DOHH2 (cell line): Measurements from ENCODE around the gene H1-8.

Source experiments
- H3F3A ChIP-seq: fragments of 200-600 bp; sonication (generic), shearing (Covaris generic); 2 replicates; pipeline ENCODE4 v1.6.0; 2016; ENCODE audit warnings: antibody characterized with exemption, mild to moderate bottlenecking; ENCODE audit not compliant: control insufficient read depth, insufficient read depth
- H3K27ac ChIP-seq: fragments of 200-600 bp; sonication (generic); 2 replicates; pipeline ENCODE4 v1.5.1; 2014; ENCODE audit warnings: low read depth, mild to moderate bottlenecking, low read length, moderate library complexity
- H3K27me3 ChIP-seq: fragments of 200-600 bp; sonication (generic); 2 replicates; pipeline ENCODE4 v1.6.1; 2014; ENCODE audit warnings: mild to moderate bottlenecking, low read length, mixed read lengths; ENCODE audit not compliant: control insufficient read depth
- H3K36me3 ChIP-seq: fragments of 200-600 bp; sonication (generic); 2 replicates; pipeline ENCODE4 v1.6.1; 2014; ENCODE audit warnings: mild to moderate bottlenecking, low read length, moderate library complexity, mixed read lengths; ENCODE audit not compliant: control insufficient read depth
- H3K4me1 ChIP-seq: fragments of 200-600 bp; sonication (generic); 2 replicates; pipeline ENCODE4 v1.6.1; 2014; ENCODE audit warnings: mild to moderate bottlenecking, low read length, mixed read lengths; ENCODE audit not compliant: control insufficient read depth
- H3K4me2 ChIP-seq: fragments of 200-600 bp; sonication (generic); 2 replicates; pipeline ENCODE4 v1.6.0; 2014; ENCODE audit warnings: mild to moderate bottlenecking, low read length, moderate library complexity
- H3K4me3 ChIP-seq: fragments of 200-600 bp; sonication (generic); 2 replicates; pipeline ENCODE4 v1.5.1; 2014; ENCODE audit warnings: mild to moderate bottlenecking, low read length, mixed read lengths
- H3K79me2 ChIP-seq: fragments of 200-600 bp; sonication (generic); 2 replicates; pipeline ENCODE4 v1.6.1; 2014; ENCODE audit warnings: mild to moderate bottlenecking, low read length, mixed read lengths; ENCODE audit not compliant: control insufficient read depth
- H3K9me2 ChIP-seq: fragments of 200-600 bp; sonication (generic); replicated peaks from 2 replicates; pipeline ENCODE4 v1.6.1; 2014; ENCODE audit warnings: mild to moderate bottlenecking, low read length, mixed read lengths; ENCODE audit not compliant: control insufficient read depth
- H3K9me3 ChIP-seq: fragments of 200-600 bp; sonication (generic); 2 replicates; pipeline ENCODE4 v1.6.1; 2014; ENCODE audit warnings: antibody characterized with exemption, low read length, mixed read lengths; ENCODE audit not compliant: control insufficient read depth, insufficient read depth
- H4K20me1 ChIP-seq: fragments of 200-600 bp; sonication (generic); 2 replicates; pipeline ENCODE4 v1.6.0; 2014; ENCODE audit warnings: low read depth, mild to moderate bottlenecking, antibody characterized with exemption, low read length, moderate library complexity; ENCODE audit not compliant: control insufficient read depth, insufficient read depth
- EZH2phosphoT487 ChIP-seq: fragments of 200-600 bp; sonication (generic); IDR thresholded peaks from 2 replicates; pipeline ENCODE4 v1.6.1; 2017; ENCODE audit warnings: borderline replicate concordance, mild to moderate bottlenecking, antibody characterized with exemption, low read length, moderate library complexity, mixed read lengths
- TF ChIP-seq, protein P1 (sequence below): fragments of 200-600 bp; sonication (generic); IDR thresholded peaks from one replicate; pipeline ENCODE4 v1.5.1; 2014; ENCODE audit warnings: antibody characterized with exemption, mild to moderate bottlenecking, low read depth, low read length; ENCODE audit not compliant: poor library complexity, severe bottlenecking

Gene H1-8

GRCh38 chr3:129593595-129594339 lies 50.8 kb downstream of the H1-8 start:
- Histone ChIP-seq H3K36me3 (no peaks in the 10 kb centered on the region), H3F3A (no peaks in the 10 kb centered on the region), H4K20me1 (no peaks in the 10 kb centered on the region), H3K79me2 (no peaks in the 10 kb centered on the region), H3K27ac (no peak overlapping the region), H3K4me1 (peaks cover 21% of the 10 kb centered on the region), H3K4me2 (no peak overlapping the region), H3K4me3 (no peak overlapping the region), H3K9me3 (no peaks in the 10 kb centered on the region), H3K27me3 (peaks cover 16% of the 10 kb centered on the region), H3K9me2 (no peaks in the 10 kb centered on the region)
- TF ChIP-seq, protein P1, sequence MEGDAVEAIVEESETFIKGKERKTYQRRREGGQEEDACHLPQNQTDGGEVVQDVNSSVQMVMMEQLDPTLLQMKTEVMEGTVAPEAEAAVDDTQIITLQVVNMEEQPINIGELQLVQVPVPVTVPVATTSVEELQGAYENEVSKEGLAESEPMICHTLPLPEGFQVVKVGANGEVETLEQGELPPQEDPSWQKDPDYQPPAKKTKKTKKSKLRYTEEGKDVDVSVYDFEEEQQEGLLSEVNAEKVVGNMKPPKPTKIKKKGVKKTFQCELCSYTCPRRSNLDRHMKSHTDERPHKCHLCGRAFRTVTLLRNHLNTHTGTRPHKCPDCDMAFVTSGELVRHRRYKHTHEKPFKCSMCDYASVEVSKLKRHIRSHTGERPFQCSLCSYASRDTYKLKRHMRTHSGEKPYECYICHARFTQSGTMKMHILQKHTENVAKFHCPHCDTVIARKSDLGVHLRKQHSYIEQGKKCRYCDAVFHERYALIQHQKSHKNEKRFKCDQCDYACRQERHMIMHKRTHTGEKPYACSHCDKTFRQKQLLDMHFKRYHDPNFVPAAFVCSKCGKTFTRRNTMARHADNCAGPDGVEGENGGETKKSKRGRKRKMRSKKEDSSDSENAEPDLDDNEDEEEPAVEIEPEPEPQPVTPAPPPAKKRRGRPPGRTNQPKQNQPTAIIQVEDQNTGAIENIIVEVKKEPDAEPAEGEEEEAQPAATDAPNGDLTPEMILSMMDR = no peak
- no peak for TF ChIP-seq EZH2phosphoT487

- Histone ChIP-seq H3K4me2 (no peak overlapping the region), H3K4me1 (peaks cover 21% of the 10 kb centered on the region), H3K27me3 (peaks cover 16% of the 10 kb centered on the region), H3K9me3 (no peaks in the 10 kb centered on the region), H3F3A (no peaks in the 10 kb centered on the region), H3K36me3 (no peaks in the 10 kb centered on the region), H4K20me1 (no peaks in the 10 kb centered on the region), H3K27ac (no peak overlapping the region), H3K9me2 (no peaks in the 10 kb centered on the region), H3K4me3 (no peak overlapping the region), H3K79me2 (no peaks in the 10 kb centered on the region)
- no peak for TF ChIP-seq EZH2phosphoT487
- TF ChIP-seq, protein P1 = no peak
Measured at GRCh38 chr3:129594409-129594808, 51.4 kb downstream of the H1-8 start.

DNA sequence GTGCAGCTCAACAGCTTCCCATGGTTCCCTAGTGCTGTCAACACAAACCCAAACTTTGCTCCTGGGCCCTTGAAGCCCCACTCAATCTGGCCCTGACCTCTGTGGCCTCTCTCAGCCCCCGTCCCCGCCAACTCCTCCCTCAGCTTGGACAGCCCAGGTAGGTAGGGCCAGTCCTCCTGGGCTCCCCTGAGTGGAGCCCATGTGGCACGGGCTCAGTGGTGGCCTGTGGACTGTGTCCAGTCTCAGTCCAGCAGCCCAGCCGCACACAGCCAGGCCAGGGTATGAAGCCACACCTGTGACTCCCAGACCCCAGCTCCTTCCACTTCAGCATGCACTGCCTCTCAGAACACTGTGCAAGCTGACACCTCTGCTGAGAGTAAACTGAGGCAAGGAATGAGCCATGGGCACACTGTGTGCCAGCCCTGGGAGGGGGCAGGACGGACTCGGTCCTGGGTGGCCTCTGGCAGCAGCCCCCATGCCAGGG lies 52.0 kb downstream of the H1-8 start:
- no peak for TF ChIP-seq EZH2phosphoT487
- TF ChIP-seq, protein P1 = no peak
- no peaks in the 10 kb centered on the region for H3K79me2 ChIP-seq
- H3F3A ChIP-seq = no peaks in the 10 kb centered on the region
- no peak overlapping the region for H3K4me3 ChIP-seq
- H3K27ac ChIP-seq = no peak overlapping the region
- H3K9me3 ChIP-seq = no peaks in the 10 kb centered on the region
- H4K20me1 ChIP-seq = no peaks in the 10 kb centered on the region
- H3K4me1 ChIP-seq = peaks cover 21% of the 10 kb centered on the region
- no peaks in the 10 kb centered on the region for H3K9me2 ChIP-seq
- peaks cover 16% of the 10 kb centered on the region for H3K27me3 ChIP-seq
- no peak overlapping the region for H3K4me2 ChIP-seq
- no peaks in the 10 kb centered on the region for H3K36me3 ChIP-seq
